ENCODE data around the gene SSBP4. TPM values are rescaled to one million over a fixed set of nuclear protein-coding genes. Genes with fewer than 3 reads are reported as not detected.

Gene SSBP4
- total and polyA plus RNA-seq, 9 of the 15 experiments (the other 6 are each of a cell fraction or from before 2014, with no cell fraction given), result 1.1 to 189 (median 39.0) TPM

GRCh38 chr19:18465964-18466339 is 46.8 kb downstream of the SSBP4 start:
- H3K4me1 ChIP-seq (replicated peaks in 1 of 2; ENCODE audit: control insufficient read depth in 2 of 2, insufficient read depth in 2 of 2, low read length in 2 of 2), result peaks cover 6 to 74% of the 10 kb centered on the region in 2 experiments; a peak in 4 of 5 replicates

GRCh38 chr19:18466354-18466753 is 47.2 kb downstream of the SSBP4 start:
- FAIRE-seq (no peak), ATAC-seq (no peak), DNase-seq (ENCODE audit: extremely low read depth in 1 of 4, low spot score in 3 of 4) (no peak)
- Histone ChIP-seq H2AFZ (ENCODE audit: low read depth, low read length) (no peak overlapping the region), H3K4me3 (no peak overlapping the region), H3K4me2 (ENCODE audit: insufficient read depth, low read length) (no peak overlapping the region), H3K9me3 (replicated peaks; ENCODE audit: control insufficient read depth, insufficient read depth, low read depth, low read length) (no peaks in the 10 kb centered on the region), H4K20me1 (replicated peaks; ENCODE audit: control insufficient read depth, insufficient read depth, low read length) (peaks cover 41% of the 10 kb centered on the region), H3K9me1 (ENCODE audit: control insufficient read depth, insufficient read depth, low read length) (peaks cover 20% of the 10 kb centered on the region), H3K4me1 (replicated peaks in 1 of 2; ENCODE audit: control insufficient read depth in 2 of 2, insufficient read depth in 2 of 2, low read length in 2 of 2) (peaks cover 6 to 70% of the 10 kb centered on the region in 2 experiments; a peak in 4 of 5 replicates), H3K36me3 (ENCODE audit: control insufficient read depth, insufficient read depth, low read length) (peaks cover 44% of the 10 kb centered on the region; the same call in 2 of the 3 replicates), H3K27me3 (ENCODE audit: control insufficient read depth in 2 of 2, insufficient read depth in 2 of 2, low read length in 2 of 2) (no peaks in the 10 kb centered on the region), H3K9ac (ENCODE audit: insufficient read depth in 1 of 2, low read depth in 2 of 2, low read length in 2 of 2) (no peak overlapping the region), H3K27ac (ENCODE audit: extremely low read depth, low read depth, low read length) (no peak overlapping the region), H3K79me2 (ENCODE audit: control insufficient read depth, insufficient read depth, low read length) (peaks cover 29% of the 10 kb centered on the region)
- CTCF ChIA-PET (ENCODE audit: low intra/inter-chr PET ratio), result no interaction called here
- POLR2A ChIA-PET, result no interaction called here
- no TSS peak for BruUV-seq (replicated peaks)
- in situ Hi-C loops (cut with MboI) (loop anchor here (5.0 kb wide), 1 partner anchor 211 kb away; no protein-coding TSS in a partner anchor), intact Hi-C loops (cut with micrococcal nuclease) (loop anchor here (5.0 kb wide), 1 partner anchor 211 kb away; no protein-coding TSS in a partner anchor)
- WGBS (ENCODE audit: insufficient coverage, low coverage, missing lambda C conversion rate), result 84% methylated on average over 5 of the region's 11 CpGs
- TF ChIP-seq RBM25 (IDR thresholded peaks at IDR 0.05; ENCODE audit: low read depth, low read length, severe bottlenecking), result no peak
- no peak for TF ChIP-seq SMC3 (conservative IDR thresholded peaks at IDR 0.05; ENCODE audit: insufficient read depth, low read depth, low read length)
- no peak for TF ChIP-seq CBX3 (IDR thresholded peaks at IDR 0.05; ENCODE audit: borderline replicate concordance in 1 of 2, low read length in 2 of 2)
- no peak for TF ChIP-seq ZBED1 (IDR thresholded peaks at IDR 0.05)
- TF ChIP-seq ZKSCAN8 (CRISPR knock-in tag; IDR thresholded peaks at IDR 0.05), result no peak
- TF ChIP-seq ZNF318 (IDR thresholded peaks at IDR 0.05; ENCODE audit: borderline replicate concordance in 1 of 2, low read depth in 1 of 2), result no peak

More at GRCh38 chr19:18465964-18466339, 46.8 kb downstream of the SSBP4 start:
- intact Hi-C loops (cut with micrococcal nuclease) (loop anchor here (5.0 kb wide), 1 partner anchor 211 kb away; no protein-coding TSS in a partner anchor), in situ Hi-C loops (cut with MboI) (loop anchor here (5.0 kb wide), 1 partner anchor 211 kb away; no protein-coding TSS in a partner anchor)
- Histone ChIP-seq H3K36me3 (ENCODE audit: control insufficient read depth, insufficient read depth, low read length) (peaks cover 46% of the 10 kb centered on the region; the same call in 2 of the 3 replicates), H3K9me1 (ENCODE audit: control insufficient read depth, insufficient read depth, low read length) (peaks cover 20% of the 10 kb centered on the region), H3K9me3 (replicated peaks; ENCODE audit: control insufficient read depth, insufficient read depth, low read depth, low read length) (no peaks in the 10 kb centered on the region), H3K27me3 (ENCODE audit: control insufficient read depth in 2 of 2, insufficient read depth in 2 of 2, low read length in 2 of 2) (no peaks in the 10 kb centered on the region), H2AFZ (ENCODE audit: low read depth, low read length) (no peak overlapping the region), H3K9ac (ENCODE audit: insufficient read depth in 1 of 2, low read depth in 2 of 2, low read length in 2 of 2) (no peak overlapping the region), H3K4me3 (no peak overlapping the region), H3K4me2 (ENCODE audit: insufficient read depth, low read length) (no peak overlapping the region), H3K79me2 (ENCODE audit: control insufficient read depth, insufficient read depth, low read length) (peaks cover 29% of the 10 kb centered on the region), H3K27ac (ENCODE audit: extremely low read depth, low read depth, low read length) (no peak overlapping the region), H4K20me1 (replicated peaks; ENCODE audit: control insufficient read depth, insufficient read depth, low read length) (peaks cover 41% of the 10 kb centered on the region)
- ChIA-PET POLR2A (no interaction called here), CTCF (ENCODE audit: low intra/inter-chr PET ratio) (no interaction called here)
- no TSS peak for BruUV-seq (replicated peaks)
- ATAC-seq (no peak), DNase-seq (ENCODE audit: extremely low read depth in 1 of 4, low spot score in 3 of 4) (no peak), FAIRE-seq (no peak)
- TF ChIP-seq POLR2G (IDR thresholded peaks at IDR 0.05; ENCODE audit: low read depth, low read length) (0 out of 2 replicates have a peak, but pooled peaks have one; percentile 12), SMAD3 (CRISPR knock-in tag; conservative IDR thresholded peaks at IDR 0.05) (no peak)
- 94% methylated on average over 5 of the region's 6 CpGs for WGBS (ENCODE audit: insufficient coverage, low coverage, missing lambda C conversion rate)

All from K562 (cell line).